Heart left ventricle (tissue), 16 donors: ENCODE data around the gene HRH3. TPM values are rescaled to one million over a fixed set of nuclear protein-coding genes. Genes with fewer than 3 reads are reported as not detected.

Source experiments
- ATAC-seq, 4 donors: fragments of 200-7000 bp; cut with Tn5 transposase; one replicate each; pipeline ENCODE4 v1.9.1; 2020 to 2022; ENCODE audit warnings: moderate library complexity in 4 of 4, mild to moderate bottlenecking in 3 of 4, moderate number of reproducible peaks in 1 of 4
- DNase-seq, 5 donors: peaks; one replicate each; pipeline ENCODE4 v3.0.0-alpha.2; 2020
- H3K27ac ChIP-seq, 12 donors: fragments of 200-600 bp; sonication (generic) in 4 of 12; one replicate each; pipeline versions ENCODE4 v1.5.0 to v1.8.0; 2016 to 2022; ENCODE audit warnings: mild to moderate bottlenecking in 2 of 12
- H3K27me3 ChIP-seq, 9 donors: fragments of 200-600 bp; sonication (generic) in 2 of 9; one replicate each; pipeline versions ENCODE4 v1.5.1 to v1.8.0; 2016 to 2022; ENCODE audit warnings: mild to moderate bottlenecking in 3 of 9
- H3K36me3 ChIP-seq, 9 donors: fragments of 200-600 bp; sonication (generic) in 2 of 9; one replicate each; pipeline versions ENCODE4 v1.5.0 to v1.8.0; 2018 to 2022; ENCODE audit warnings: mild to moderate bottlenecking in 2 of 9
- H3K4me1 ChIP-seq, 12 donors: fragments of 200-600 bp; sonication (generic) in 4 of 12; one replicate each; pipeline versions ENCODE4 v1.5.0 to v1.8.0; 2016 to 2022; ENCODE audit warnings: mild to moderate bottlenecking in 3 of 12
- H3K4me3 ChIP-seq, 12 donors: fragments of 200-600 bp; sonication (generic) in 4 of 12; one replicate each; pipeline versions ENCODE4 v1.5.0 to v1.8.0; 2017 to 2022; ENCODE audit warnings: mild to moderate bottlenecking in 9 of 12, moderate library complexity in 4 of 12
- H3K9me3 ChIP-seq, 12 donors: fragments of 200-600 bp; sonication (generic) in 4 of 12; one replicate each; pipeline versions ENCODE4 v1.5.0 to v1.8.0; 2016 to 2022; ENCODE audit warnings: mild to moderate bottlenecking in 1 of 12
- CTCF ChIP-seq, 12 donors: fragments of 200-600 bp; sonication (generic) in 4 of 12; IDR thresholded peaks; one replicate each; pipeline versions ENCODE4 v1.5.0 to v1.8.0; 2018 to 2022; ENCODE audit warnings: antibody characterized with exemption in 12 of 12, mild to moderate bottlenecking in 5 of 12
- POLR2A ChIP-seq, 2 donors: fragments of 450-650 bp; IDR thresholded peaks; one replicate each; pipeline ENCODE4 v1.6.1; 2017; ENCODE audit warnings: antibody characterized with exemption in 2 of 2, mild to moderate bottlenecking in 2 of 2, moderate library complexity in 2 of 2
- WGBS, 4 donors: extraction: QIAGEN DNeasy Blood & Tissue Kit in 2 of 4; methylation state at CpG; one replicate each; pipeline versions ENCODE4 v1.1.5 to v1.1.7; 2013 to 2018; 5-methylcytosine and 5-hydroxymethylcytosine counted together
- intact Hi-C, 10 donors: fragments of 100-400 bp; cut with DNase I; formaldehyde crosslinking; loops; one replicate each; pipeline versions ENCODE4 v1.11.1 to v1.14.2; 2022
- polyA plus RNA-seq, 2 donors: library from polyadenylated mRNA; stranded (reverse); fragments of 200-250 nt; gene quantifications; one replicate each; pipeline ENCODE4 v1.2.3, GENCODE V29; 2013
- total RNA-seq, 9 donors: library from RNA; depleted of rRNA in 2 of 9; stranded (reverse); fragments of >200 nt in 2 of 9; fragmentation: NEBNext Ultra II Directional in 3 of 9; extraction: Animal tissue kit (Norgen Biotek cat#: 25700) in 3 of 9; gene quantifications; one replicate each; pipeline versions ENCODE4 v1.1.0 to v1.2.4, GENCODE V29; 2016 to 2023
- donor health status: ischemic (EF 13 %, LVEDD 7.1; RV severe dilation, severe dysfunction).
- donor health status: healthy with polysubstance abuse.
- donor health status: DM: no; HTN: yes; CAD: no.
- donor health status: DM: no; HTN: no; CAD: no.
- donor health status: ischemic (EF 25% LVEDD 6.9; RV normal size, moderate dysfunction).
- donor health status: ischemic (EF 25% LVEDD 5.7; RV mildly dilated, moderate dysfunction).
- donor health status: healthy.
- donor health status: DM: yes; HTN: yes; CAD: no.
- donor health status: ischemic (EF 35%, LVEDD 5.7; RV mildly dilated, moderate dysfunction).
- donor health status: nonischemic (EF 11% LVEDD 7.7; RV severe dilation, severe dysfunction).
- donor health status: DM: yes; HTN: yes; CAD: no.
- donor health status: PGD.
- donor health status: ischemic (EF 29% LVEDD 5.4; RV normal size, mild dysfunction).
- donor health status: nonischemic (EF 23%, LVEDD 6.1; RV moderate dilation, normal function).

Gene HRH3
- total and polyA plus RNA-seq, 11 donors: not detected

- H3K36me3 ChIP-seq: peaks cover 0 to 13% (median 0%) of the 10 kb centered on the region in 9 donors
- WGBS, 4 donors: 31 to 50% (median 35%) methylated on average over 15 to 17 of the region's 17 CpGs
- intact Hi-C loops: loop anchor here in 1 of 10 donors (5.0 kb wide), 2 partner anchors 38 to 138 kb away; no protein-coding TSS in a partner anchor
- no peaks in the 10 kb centered on the region for H3K27me3 ChIP-seq
- H3K27ac ChIP-seq: peak overlapping the region in 10 of 12 donors; percentile 16 to 92 (median 63)
- no peaks in the 10 kb centered on the region for H3K9me3 ChIP-seq
- TF ChIP-seq POLR2A (IDR thresholded peaks at IDR 0.05) (no peak), CTCF (IDR thresholded peaks at IDR 0.05) (no peak)
- H3K4me3 ChIP-seq: no peak overlapping the region
- H3K4me1 ChIP-seq: peaks cover 4 to 97% (median 65%) of the 10 kb centered on the region in 12 donors
- peak in 3 of 4 donors; percentile 21 to 63 (median 23) for ATAC-seq
- peak in 1 of 5 donors; percentile 40 for DNase-seq
These were observed 24.6 kb upstream of the HRH3 start for GRCh38 chr20:62244644-62245108.

GRCh38 chr20:62243906-62244515, 23.9 kb upstream of the HRH3 start:
- TF ChIP-seq CTCF (IDR thresholded peaks at IDR 0.05) (no peak), POLR2A (IDR thresholded peaks at IDR 0.05) (no peak)
- peaks cover 6 to 96% (median 70%) of the 10 kb centered on the region in 12 donors for H3K4me1 ChIP-seq
- peak overlapping the region in 1 of 12 donors; percentile 13 for H3K4me3 ChIP-seq
- intact Hi-C loops: loop anchor here in 1 of 10 donors (5.0 kb wide), 1 partner anchor 138 kb away; no protein-coding TSS in a partner anchor
- ATAC-seq: peak in 1 of 4 donors; percentile 35
- H3K27ac ChIP-seq: peak overlapping the region in 9 of 12 donors; percentile 51 to 92 (median 72)
- no peaks in the 10 kb centered on the region for H3K27me3 ChIP-seq
- no peaks in the 10 kb centered on the region for H3K9me3 ChIP-seq
- peaks cover 0 to 13% (median 0%) of the 10 kb centered on the region in 9 donors for H3K36me3 ChIP-seq
- DNase-seq: peak in 1 of 5 donors; percentile 68
- 67 to 80% (median 69%) methylated on average over 21 of the region's 21 CpGs for WGBS, 4 donors

- no peaks in the 10 kb centered on the region for H3K27me3 ChIP-seq
- WGBS, 4 donors: 80 to 88% (median 86%) methylated on average over 19 to 22 of the region's 22 CpGs
- H3K27ac ChIP-seq: peak overlapping the region in 8 of 12 donors; percentile 53 to 92 (median 75)
- H3K4me1 ChIP-seq: peaks cover 6 to 87% (median 68%) of the 10 kb centered on the region in 12 donors
- TF ChIP-seq CTCF (IDR thresholded peaks at IDR 0.05) (no peak), POLR2A (IDR thresholded peaks at IDR 0.05) (no peak)
- no peak for ATAC-seq
- no peak overlapping the region for H3K4me3 ChIP-seq
- DNase-seq: peak in 1 of 5 donors; percentile 44
- H3K9me3 ChIP-seq: no peaks in the 10 kb centered on the region
- intact Hi-C loops: loop anchor here in 1 of 10 donors (5.0 kb wide), 1 partner anchor 139 kb away; no protein-coding TSS in a partner anchor
- peaks cover 0 to 13% (median 0%) of the 10 kb centered on the region in 9 donors for H3K36me3 ChIP-seq
These were observed 23.0 kb upstream of the HRH3 start for GRCh38 chr20:62243106-62243505.

- Histone ChIP-seq H3K9me3 (no peaks in the 10 kb centered on the region), H3K36me3 (peaks cover 0 to 13% (median 0%) of the 10 kb centered on the region in 9 donors), H3K27me3 (no peaks in the 10 kb centered on the region), H3K27ac (peak overlapping the region in 11 of 12 donors; percentile 25 to 92 (median 63)), H3K4me1 (peaks cover 6 to 87% (median 69%) of the 10 kb centered on the region in 12 donors), H3K4me3 (no peak overlapping the region)
- ATAC-seq: peak in 1 of 4 donors; percentile 6
- 37 to 58% (median 47%) methylated on average over 6 of the region's 6 CpGs for WGBS, 4 donors
- TF ChIP-seq POLR2A (IDR thresholded peaks at IDR 0.05) (no peak), CTCF (IDR thresholded peaks at IDR 0.05) (no peak)
- DNase-seq: peak in 1 of 5 donors; percentile 35
- intact Hi-C loops: loop anchor here in 1 of 10 donors (5.0 kb wide), 1 partner anchor 140 kb away; no protein-coding TSS in a partner anchor
These were observed 22.1 kb upstream of the HRH3 start for GRCh38 chr20:62242176-62242575.
